GM12878 (cell line): ENCODE results near the gene COL1A1. TPM values are rescaled to one million over a fixed set of nuclear protein-coding genes. Genes with fewer than 3 reads are reported as not detected.

ENCODE experiments used
- ATAC-seq: fragments of 200-7000 bp; cut with Tn5 transposase; 3 replicates; pipeline ENCODE4 v1.9.1; 2020; ENCODE audit warnings: mild to moderate bottlenecking, moderate library complexity
- BruUV-seq: library from RNA; stranded (reverse); fragments of 400-500 nt; replicated peaks from 2 replicates; lab custom pipeline; 2021; lab: Mats Ljungman, UMichigan
- CTCF ChIA-PET: fragments of 300-600 bp; sonication (Branson Sonifier 250); formaldehyde crosslinking; extraction: SDS; loops from one replicate; lab custom pipeline; 2021; ENCODE audit warnings: inconsistent platforms; lab: Yijun Ruan, JAX
- POLR2A ChIA-PET: fragments of 350-600 bp; formaldehyde crosslinking; extraction: SDS; loops from one replicate; lab custom pipeline; 2021; ENCODE audit warnings: inconsistent platforms; lab: Charles Lee
- RAD21 ChIA-PET: fragments of 300-600 bp; sonication (Branson Sonifier 250); formaldehyde crosslinking; loops from one replicate; lab custom pipeline; 2023; ENCODE audit warnings: antibody characterized with exemption; ENCODE audit not compliant: unreplicated experiment; lab: Charles Lee
- SMC1A ChIA-PET: fragments of 300-600 bp; sonication (Branson Sonifier 250); formaldehyde crosslinking; loops from one replicate; lab custom pipeline; 2023; ENCODE audit not compliant: unreplicated experiment, uncharacterized antibody; lab: Charles Lee
- DNase-seq: peaks from one replicate; pipeline ENCODE4 v3.0.0-alpha.2; 2011; ENCODE audit warnings: low read depth, low spot score
- FAIRE-seq: peaks from 3 replicates; lab custom pipeline; 2011; peaks lifted over from hg19 to GRCh38; lab: Jason Lieb, UNC
- H2AFZ ChIP-seq: 2 replicates; pipeline ENCODE4 v1.6.0; 2011; ENCODE audit warnings: low read depth, low read length, control low read depth; ENCODE audit not compliant: control insufficient read depth
- H3K27ac ChIP-seq: 2 replicates; pipeline ENCODE4 v1.5.1; 2011; ENCODE audit warnings: control low read depth; ENCODE audit not compliant: control insufficient read depth, insufficient read depth
- H3K27me3 ChIP-seq, 2 experiments: replicated peaks in 1 of 2; 2 replicates each; pipeline versions ENCODE4 v1.6.0 to v1.6.1; 2011; ENCODE audit warnings: low read length in 1 of 2; ENCODE audit not compliant: control insufficient read depth in 2 of 2, insufficient read depth in 2 of 2
- H3K36me3 ChIP-seq, 2 experiments: 2 replicates each; pipeline ENCODE4 v1.5.1; 2011; ENCODE audit warnings: low read length in 1 of 2; ENCODE audit not compliant: control insufficient read depth in 2 of 2, insufficient read depth in 2 of 2
- H3K4me1 ChIP-seq: 2 replicates; pipeline ENCODE4 v1.6.1; 2011; ENCODE audit warnings: mild to moderate bottlenecking, low read length, moderate library complexity, mixed read lengths; ENCODE audit not compliant: control insufficient read depth, insufficient read depth
- H3K4me2 ChIP-seq: 2 replicates; pipeline ENCODE4 v1.6.0; 2011; ENCODE audit warnings: control low read depth; ENCODE audit not compliant: control insufficient read depth, insufficient read depth
- H3K4me3 ChIP-seq: fragments of 200-600 bp; sonication (generic); 2 replicates; pipeline ENCODE4 v1.5.1; 2016
- H3K79me2 ChIP-seq: 2 replicates; pipeline ENCODE4 v1.6.0; 2011; ENCODE audit warnings: low read length; ENCODE audit not compliant: control insufficient read depth, insufficient read depth
- H3K9ac ChIP-seq: 2 replicates; pipeline ENCODE4 v1.8.0; 2011; ENCODE audit warnings: low read length, control low read depth, mixed read lengths; ENCODE audit not compliant: control insufficient read depth, insufficient read depth
- H3K9me3 ChIP-seq: replicated peaks from 3 replicates; pipeline ENCODE4 v1.5.1; 2011; ENCODE audit warnings: mild to moderate bottlenecking, low read length; ENCODE audit not compliant: control insufficient read depth, insufficient read depth
- H4K20me1 ChIP-seq: 2 replicates; pipeline ENCODE4 v1.6.0; 2011; ENCODE audit not compliant: control insufficient read depth, insufficient read depth
- BACH1 ChIP-seq: fragments of 450-650 bp; IDR thresholded peaks from 2 replicates; pipeline ENCODE4 v1.6.1; 2017; ENCODE audit warnings: mild to moderate bottlenecking, borderline replicate concordance
- CBFB ChIP-seq: IDR thresholded peaks from 2 replicates; pipeline ENCODE4 v1.6.1; 2016; ENCODE audit warnings: antibody characterized with exemption, low read depth
- CREB1 ChIP-seq: IDR thresholded peaks from 2 replicates; pipeline ENCODE4 v1.6.1; 2012; ENCODE audit warnings: low read depth, mild to moderate bottlenecking, inconsistent platforms
- E4F1 ChIP-seq: fragments of 450-650 bp; IDR thresholded peaks from 2 replicates; pipeline ENCODE4 v1.6.1; 2018; ENCODE audit warnings: borderline replicate concordance, mild to moderate bottlenecking; ENCODE audit not compliant: partially characterized antibody
- ELK1 ChIP-seq: IDR thresholded peaks from 2 replicates; pipeline ENCODE4 v1.6.1; 2012; ENCODE audit warnings: low read depth, low read length, improper control_type of control experiment
- KLF5 ChIP-seq: fragments of 450-650 bp; IDR thresholded peaks from 2 replicates; pipeline ENCODE4 v1.6.1; 2014; ENCODE audit warnings: mild to moderate bottlenecking; ENCODE audit not compliant: partially characterized antibody
- MEF2A ChIP-seq: IDR thresholded peaks from 2 replicates; pipeline ENCODE4 v1.6.1; 2011; ENCODE audit warnings: low read depth, mild to moderate bottlenecking, low read length, moderate library complexity; ENCODE audit not compliant: insufficient read depth
- MTA2 ChIP-seq: fragments of 450-650 bp; IDR thresholded peaks from 2 replicates; pipeline ENCODE4 v1.6.1; 2016; ENCODE audit warnings: low read depth, mild to moderate bottlenecking, moderate library complexity
- MTA3 ChIP-seq: IDR thresholded peaks from 2 replicates; pipeline ENCODE4 v1.6.1; 2012; ENCODE audit warnings: low read length, inconsistent platforms, borderline replicate concordance
- NFYA ChIP-seq: IDR thresholded peaks from 2 replicates; pipeline ENCODE4 v1.6.1; 2011; ENCODE audit warnings: low read depth, mild to moderate bottlenecking, low read length, improper control_type of control experiment, borderline replicate concordance
- NR2C2 ChIP-seq: IDR thresholded peaks from 2 replicates; pipeline ENCODE4 v1.6.1; 2011; ENCODE audit warnings: borderline replicate concordance, low read depth; ENCODE audit not compliant: control insufficient read depth, insufficient read length
- RAD21 ChIP-seq: IDR thresholded peaks from 2 replicates; pipeline ENCODE4 v1.6.1; 2011; ENCODE audit warnings: mild to moderate bottlenecking, low read depth, low read length, moderate library complexity; ENCODE audit not compliant: insufficient read depth
- SMARCA5 ChIP-seq: fragments of 450-650 bp; IDR thresholded peaks from 2 replicates; pipeline ENCODE4 v1.6.1; 2017; ENCODE audit warnings: mild to moderate bottlenecking
- STAT3 ChIP-seq: IDR thresholded peaks from 2 replicates; pipeline ENCODE4 v1.6.1; 2011; ENCODE audit warnings: low read depth, low read length, improper control_type of control experiment
- USF2 ChIP-seq: IDR thresholded peaks from 2 replicates; pipeline ENCODE4 v1.6.1; 2011; ENCODE audit warnings: low read depth, low read length, improper control_type of control experiment, borderline replicate concordance
- ZBTB11 ChIP-seq: fragments of 450-650 bp; formaldehyde crosslinking; IDR thresholded peaks from 2 replicates; pipeline ENCODE4 v1.5.0; 2022; ENCODE audit warnings: mild to moderate bottlenecking, missing genetic modification characterization
- WGBS: methylation state at CpG from one replicate; pipeline ENCODE4 v1.1.6; 2016; ENCODE audit warnings: low lambda C conversion rate; ENCODE audit not compliant: insufficient replicate concordance, insufficient coverage; ENCODE audit errors: missing lambda C conversion rate; 5-methylcytosine and 5-hydroxymethylcytosine counted together
- in situ Hi-C: fragments of 300-500 bp; cut with MboI; formaldehyde crosslinking; loops from 9 replicates; pipeline ENCODE4 v1.14.3; 2018; ENCODE audit warnings: mixed read lengths
- intact Hi-C: fragments of 100-400 bp; cut with micrococcal nuclease; formaldehyde crosslinking; loops from one replicate; pipeline ENCODE4 v1.14.2; 2022; ENCODE audit not compliant: unreplicated experiment
- polyA plus RNA-seq, 11 experiments: library from polyadenylated mRNA; depleted of rRNA in 4 of 11; unstranded in 6 of 11; stranded (reverse) in 5 of 11; fragments of >200 nt; fragmentation: Nextera tagmentation in 4 of 11; fragmentation: Illumina TruSeq in 1 of 11; extraction: Ambion mirVana in 4 of 11; extraction: Trizol in 1 of 11; gene quantifications; 1 replicate in 1 of 11; 2 replicates in 10 of 11; pipeline versions ENCODE4 v1.2.1 to v1.2.3, GENCODE V29; 2011 to 2016; ENCODE audit warnings: inconsistent platforms in 2 of 11, missing spikeins in 2 of 11, low read depth in 1 of 11
- total RNA-seq, 4 experiments: library from RNA; depleted of rRNA in 3 of 4; stranded (reverse); fragments of >200 nt in 3 of 4; fragmentation: Illumina TruSeq in 1 of 4; extraction: Trizol in 1 of 4; gene quantifications; 2 replicates each; pipeline versions ENCODE4 v1.2.1 to v1.2.3, GENCODE V29; 2013 to 2021

The COL1A1 gene
- total and polyA plus RNA-seq, 10 of the 15 experiments (the other 5 are each of a cell fraction or from before 2014, with no cell fraction given): 0.18 to 7.7 (median 2.3) TPM

- ChIA-PET RAD21 (interaction anchor here (0.9 to 3.7 kb wide), 3 partner anchors 30 to 130 kb away, joined by 4 to 51 read pairs (median 24); partner anchors contain the start of gene COL1A1), POLR2A (interaction anchor here (1.8 kb wide), 1 partner anchor 29 kb away, joined by 6 read pairs; no protein-coding TSS in a partner anchor), CTCF (interaction anchor here (1.8 to 17.0 kb wide), 3 partner anchors 11 to 26 kb away, joined by 3 to 514 read pairs (median 53); no protein-coding TSS in a partner anchor), SMC1A (interaction anchor here (2.9 kb wide), 1 partner anchor 30 kb away, joined by 22 read pairs; no protein-coding TSS in a partner anchor)
- Histone ChIP-seq H3K4me3 (no peak overlapping the region), H3K27me3 (no peaks in the 10 kb centered on the region), H3K4me2 (no peak overlapping the region), H3K36me3 (no peaks in the 10 kb centered on the region), H2AFZ (no peak overlapping the region), H3K4me1 (peaks cover 30% of the 10 kb centered on the region), H3K9ac (no peak overlapping the region), H3K9me3 (no peaks in the 10 kb centered on the region), H3K27ac (no peak overlapping the region), H3K79me2 (no peaks in the 10 kb centered on the region), H4K20me1 (no peaks in the 10 kb centered on the region)
- BruUV-seq: no TSS peak
- in situ Hi-C loops (no loop called here), intact Hi-C loops (no loop called here)
- no peak for DNase-seq
- 47% methylated on average over 19 of the region's 19 CpGs for WGBS
- FAIRE-seq: no peak
- ATAC-seq: no peak
- no peak for TF ChIP-seq STAT3
- TF ChIP-seq MTA2: no peak
- TF ChIP-seq ELK1: no peak
- TF ChIP-seq RAD21: no peak
- TF ChIP-seq NFYA: no peak
- no peak for TF ChIP-seq CREB1
- no peak for TF ChIP-seq CBFB
- no peak for TF ChIP-seq E4F1
- TF ChIP-seq KLF5: no peak
- no peak for TF ChIP-seq MTA3
- no peak for TF ChIP-seq NR2C2
- no peak for TF ChIP-seq SMARCA5
- no peak for TF ChIP-seq MEF2A
- TF ChIP-seq USF2: no peak
- TF ChIP-seq BACH1: no peak
- no peak for TF ChIP-seq ZBTB11 (CRISPR knock-in tag)
Observed at GRCh38 chr17:50167371-50167770, 34.1 kb downstream of the COL1A1 start.
